SK-N-MC (cell line): ENCODE data around the gene C13orf46.

Experiments used
- EZH2 ChIP-seq: fragments of 200-600 bp; sonication (generic); IDR thresholded peaks from one replicate; pipeline ENCODE4 v1.6.1; 2017; ENCODE audit warnings: antibody characterized with exemption
- POLR2AphosphoS5 ChIP-seq: IDR thresholded peaks from 2 replicates; pipeline ENCODE4 v1.6.1; 2012; ENCODE audit warnings: mild to moderate bottlenecking, low read depth, low read length, borderline replicate concordance

DNA sequence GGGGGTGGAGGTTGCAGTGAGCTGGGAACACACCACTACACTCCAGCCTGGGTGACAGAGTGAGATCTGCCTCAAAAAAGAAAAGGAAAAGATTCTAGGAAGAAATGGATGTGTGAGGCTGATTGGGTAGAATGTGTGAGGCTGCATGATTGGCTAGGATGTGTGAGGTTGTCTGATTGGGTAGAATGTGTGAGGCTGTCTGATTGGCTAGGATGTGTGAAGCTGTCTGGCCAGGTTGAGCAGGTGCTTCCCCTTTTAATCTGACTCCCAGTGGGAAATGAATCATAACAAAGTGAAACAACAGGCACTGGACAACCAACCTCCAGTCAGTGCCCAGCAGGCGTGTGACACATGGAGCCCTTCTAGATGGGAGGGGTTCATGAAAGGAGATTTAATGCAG is 14.7 kb downstream of the C13orf46 start:
- TF ChIP-seq POLR2AphosphoS5 (no peak), EZH2 (no peak)
